Gastroesophageal sphincter (tissue), 3 donors: Measurements from ENCODE around the gene SRPRA.

Experiments used
- EP300 ChIP-seq: sonication (generic); formaldehyde crosslinking; IDR thresholded peaks from one replicate; pipeline ENCODE4 v1.6.1; 2017; ENCODE audit warnings: antibody characterized with exemption, mild to moderate bottlenecking
- POLR2A ChIP-seq, 2 donors: fragments of 450-650 bp; IDR thresholded peaks; one replicate each; pipeline ENCODE4 v1.6.1; 2017; ENCODE audit warnings: antibody characterized with exemption in 2 of 2, mild to moderate bottlenecking in 2 of 2, moderate library complexity in 1 of 2
- POLR2AphosphoS5 ChIP-seq: sonication (generic); formaldehyde crosslinking; IDR thresholded peaks from one replicate; pipeline ENCODE4 v1.6.1; 2017; ENCODE audit warnings: antibody characterized with exemption
- TF ChIP-seq, protein P1 (sequence below), 4 experiments: fragments of 200-600 bp in 2 of 4; fragments of 450-650 bp in 2 of 4; sonication (generic) in 1 of 4; IDR thresholded peaks; one replicate each; pipeline ENCODE4 v1.5.1; 2017 to 2019; ENCODE audit warnings: antibody characterized with exemption in 4 of 4, mild to moderate bottlenecking in 2 of 4, moderate library complexity in 2 of 4

DNA sequence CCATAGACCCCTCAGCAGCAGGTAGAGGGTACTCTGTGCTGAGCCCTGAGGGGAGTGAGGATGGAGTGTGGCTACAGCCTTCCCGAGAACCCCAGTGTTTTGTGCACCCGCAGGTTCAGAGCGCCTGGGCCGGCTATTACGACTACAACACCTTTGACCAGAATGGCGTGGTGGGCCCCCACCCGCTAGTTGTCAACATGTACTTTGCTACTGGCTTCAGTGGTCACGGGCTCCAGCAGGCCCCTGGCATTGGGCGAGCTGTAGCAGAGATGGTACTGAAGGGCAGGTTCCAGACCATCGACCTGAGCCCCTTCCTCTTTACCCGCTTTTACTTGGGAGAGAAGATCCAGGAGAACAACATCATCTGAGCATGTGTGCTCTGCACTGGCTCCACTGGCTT lies 8.6 kb upstream of the SRPRA start:
- TF ChIP-seq, protein P1, sequence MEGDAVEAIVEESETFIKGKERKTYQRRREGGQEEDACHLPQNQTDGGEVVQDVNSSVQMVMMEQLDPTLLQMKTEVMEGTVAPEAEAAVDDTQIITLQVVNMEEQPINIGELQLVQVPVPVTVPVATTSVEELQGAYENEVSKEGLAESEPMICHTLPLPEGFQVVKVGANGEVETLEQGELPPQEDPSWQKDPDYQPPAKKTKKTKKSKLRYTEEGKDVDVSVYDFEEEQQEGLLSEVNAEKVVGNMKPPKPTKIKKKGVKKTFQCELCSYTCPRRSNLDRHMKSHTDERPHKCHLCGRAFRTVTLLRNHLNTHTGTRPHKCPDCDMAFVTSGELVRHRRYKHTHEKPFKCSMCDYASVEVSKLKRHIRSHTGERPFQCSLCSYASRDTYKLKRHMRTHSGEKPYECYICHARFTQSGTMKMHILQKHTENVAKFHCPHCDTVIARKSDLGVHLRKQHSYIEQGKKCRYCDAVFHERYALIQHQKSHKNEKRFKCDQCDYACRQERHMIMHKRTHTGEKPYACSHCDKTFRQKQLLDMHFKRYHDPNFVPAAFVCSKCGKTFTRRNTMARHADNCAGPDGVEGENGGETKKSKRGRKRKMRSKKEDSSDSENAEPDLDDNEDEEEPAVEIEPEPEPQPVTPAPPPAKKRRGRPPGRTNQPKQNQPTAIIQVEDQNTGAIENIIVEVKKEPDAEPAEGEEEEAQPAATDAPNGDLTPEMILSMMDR (IDR thresholded peaks at IDR 0.05): no peak
- TF ChIP-seq POLR2AphosphoS5 (no peak), EP300 (no peak), POLR2A (IDR thresholded peaks at IDR 0.05) (no peak)
